Measurements from ENCODE around the gene TBC1D2.

Gene TBC1D2

DNA sequence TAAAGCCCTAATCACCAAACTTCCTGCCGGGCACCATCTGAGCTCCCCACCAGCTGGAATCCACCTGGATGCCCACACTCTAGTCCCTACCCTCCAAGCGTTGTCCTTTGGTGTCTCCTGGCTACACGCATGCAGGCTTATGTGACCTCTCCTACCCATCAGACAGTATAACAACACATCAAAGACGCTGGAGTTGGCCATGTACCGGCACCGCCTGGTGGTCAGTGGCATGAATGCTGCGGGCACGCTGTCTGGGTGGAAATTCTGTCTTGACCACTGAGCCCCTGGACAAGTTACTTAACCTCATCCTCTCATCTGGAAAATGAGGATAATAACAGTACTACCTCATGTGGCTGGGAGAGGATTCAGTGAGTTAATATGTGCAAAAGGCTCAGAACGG lies 39.6 kb downstream of the TBC1D2 start:
- no peak for DNase-seq (ENCODE audit: low read depth)

GRCh38 chr9:98215271-98215670 lies 40.2 kb downstream of the TBC1D2 start:
- no peak for DNase-seq (ENCODE audit: low read depth)

GRCh38 chr9:98214811-98215210 lies 40.6 kb downstream of the TBC1D2 start:
- no peak for DNase-seq (ENCODE audit: low read depth)

GRCh38 chr9:98211260-98211659 lies 44.2 kb downstream of the TBC1D2 start:
- DNase-seq (ENCODE audit: low read depth) = no peak

DNA sequence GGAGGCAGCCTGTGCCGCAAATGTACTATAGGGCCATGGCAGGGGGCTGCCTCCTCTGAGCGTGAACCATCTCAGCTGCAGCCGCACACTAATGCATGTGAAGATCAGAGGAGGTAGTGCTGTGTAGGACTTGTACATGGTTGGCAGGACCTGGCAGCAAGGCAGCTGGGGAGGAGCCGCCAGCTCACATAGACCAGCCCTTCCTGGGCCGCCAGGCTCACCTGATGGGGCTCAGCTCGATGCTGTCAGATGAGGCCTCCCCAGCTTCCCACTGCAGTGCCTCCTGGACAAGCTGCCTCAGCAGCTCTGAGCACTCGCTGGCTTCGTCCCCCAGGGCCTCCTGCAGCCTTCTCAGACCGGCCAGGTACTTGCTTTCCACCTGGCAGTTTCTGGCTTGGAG lies 45.0 kb downstream of the TBC1D2 start:
- no peak for DNase-seq (ENCODE audit: low read depth)

DNA sequence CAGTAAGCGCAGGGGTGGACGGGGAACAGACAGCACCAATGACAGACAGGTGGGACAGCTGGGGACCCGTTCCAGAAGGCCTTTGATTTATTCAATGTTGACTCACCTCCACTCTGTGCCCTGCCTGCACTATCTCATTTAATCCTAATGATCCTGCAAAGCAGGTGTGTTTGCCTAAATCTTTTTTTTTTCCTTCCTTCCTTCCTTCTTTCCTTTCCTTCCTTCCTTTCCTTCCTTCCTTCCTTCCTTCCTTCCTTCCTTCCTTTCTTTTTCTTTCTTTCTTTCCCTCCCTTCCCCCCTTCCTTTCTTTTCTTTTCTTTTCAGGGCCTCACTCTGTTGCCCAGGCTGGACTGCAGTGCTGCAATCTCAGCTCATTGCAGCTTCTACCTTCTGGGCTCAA lies 45.9 kb downstream of the TBC1D2 start:
- no peak for DNase-seq (ENCODE audit: low read depth)

DNA sequence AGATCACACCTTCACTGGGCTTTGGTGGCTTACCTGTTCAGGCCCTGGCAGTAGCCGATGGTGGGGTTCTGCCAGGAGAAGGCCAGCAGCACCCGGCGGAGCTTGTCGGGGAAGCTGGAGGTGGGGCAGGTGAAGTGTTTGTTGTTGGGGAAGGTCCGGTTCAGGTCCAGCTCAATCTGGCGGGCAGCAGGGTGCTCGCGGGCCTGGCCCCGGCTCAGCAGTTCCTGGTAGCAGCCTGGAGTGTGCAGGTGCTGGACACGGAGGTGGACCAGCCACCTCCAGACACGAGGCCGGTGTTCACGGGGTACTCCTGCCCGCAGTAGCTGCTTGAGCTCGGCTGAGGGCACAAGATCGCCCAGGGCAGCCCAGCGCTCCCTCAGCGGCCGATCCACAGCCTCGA lies 46.8 kb downstream of the TBC1D2 start:
- no peak for DNase-seq (ENCODE audit: low read depth)

DNA sequence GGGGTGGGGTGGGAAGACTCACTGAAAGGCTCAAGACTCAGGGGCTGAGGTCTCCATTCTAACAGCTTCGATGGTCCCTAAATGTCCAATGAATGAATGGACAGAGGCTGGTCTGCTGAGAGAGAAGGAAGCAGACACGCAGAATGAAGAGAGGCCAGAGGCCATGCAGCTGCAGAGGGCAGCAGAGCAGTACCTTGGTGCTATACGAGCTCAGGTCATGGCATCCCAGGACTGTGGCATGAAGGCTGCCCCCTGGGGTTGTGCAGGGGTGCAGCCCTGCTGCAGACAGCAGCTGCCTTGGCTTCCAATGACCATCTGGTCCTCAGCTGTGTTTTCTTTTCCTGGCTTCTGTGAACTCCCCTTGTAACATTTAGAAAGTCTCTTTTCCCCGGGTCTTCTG lies 47.8 kb downstream of the TBC1D2 start:
- DNase-seq (ENCODE audit: low read depth) = no peak

GRCh38 chr9:98206754-98207153 lies 48.7 kb downstream of the TBC1D2 start:
- DNase-seq (ENCODE audit: low read depth) = no peak

DNA sequence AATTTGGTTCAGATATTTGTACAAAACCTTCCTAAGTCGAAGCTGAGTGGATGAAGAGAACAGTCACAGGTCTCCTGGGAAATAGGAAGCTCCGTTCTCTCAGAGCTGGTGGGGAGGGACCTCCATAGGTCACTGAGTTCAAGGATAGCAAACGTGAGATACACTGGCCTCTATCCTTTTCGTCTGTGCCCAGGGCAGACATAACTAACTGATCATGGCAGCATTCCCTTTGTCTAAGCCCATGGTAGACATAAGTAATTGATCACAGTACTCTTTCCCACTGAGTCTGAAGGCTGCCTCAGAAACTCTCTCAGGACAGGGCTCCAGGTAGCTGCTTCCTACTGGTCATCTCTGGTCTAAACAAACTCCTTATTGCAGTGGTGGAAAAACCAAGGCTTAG lies 50.8 kb downstream of the TBC1D2 start:
- no peak for DNase-seq (ENCODE audit: low read depth)

GRCh38 chr9:98203153-98203552 lies 52.3 kb downstream of the TBC1D2 start:
- DNase-seq (ENCODE audit: low read depth) = no peak

GRCh38 chr9:98202252-98202651 lies 53.2 kb downstream of the TBC1D2 start:
- no peak for DNase-seq (ENCODE audit: low read depth)

DNA sequence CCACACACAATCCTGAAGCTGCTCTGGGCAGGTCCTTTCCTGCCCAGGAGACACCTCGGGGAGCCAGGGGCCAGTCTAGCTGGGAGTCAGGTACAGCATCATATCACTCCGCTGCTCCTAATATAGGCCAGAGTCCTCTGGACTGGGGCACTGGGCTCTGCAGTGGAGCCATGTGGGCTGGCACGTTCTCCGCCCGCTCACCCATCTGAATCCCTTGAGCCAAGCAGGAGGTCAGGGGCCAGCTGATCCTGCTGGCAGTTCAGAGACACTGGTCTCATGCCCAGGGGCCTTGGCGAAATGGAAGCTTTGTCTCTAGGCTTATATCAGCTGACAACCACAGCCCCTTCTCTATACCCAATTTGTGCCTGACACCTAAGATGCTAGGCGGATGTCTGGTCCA lies 53.7 kb downstream of the TBC1D2 start:
- no peak for DNase-seq (ENCODE audit: low read depth)

DNA sequence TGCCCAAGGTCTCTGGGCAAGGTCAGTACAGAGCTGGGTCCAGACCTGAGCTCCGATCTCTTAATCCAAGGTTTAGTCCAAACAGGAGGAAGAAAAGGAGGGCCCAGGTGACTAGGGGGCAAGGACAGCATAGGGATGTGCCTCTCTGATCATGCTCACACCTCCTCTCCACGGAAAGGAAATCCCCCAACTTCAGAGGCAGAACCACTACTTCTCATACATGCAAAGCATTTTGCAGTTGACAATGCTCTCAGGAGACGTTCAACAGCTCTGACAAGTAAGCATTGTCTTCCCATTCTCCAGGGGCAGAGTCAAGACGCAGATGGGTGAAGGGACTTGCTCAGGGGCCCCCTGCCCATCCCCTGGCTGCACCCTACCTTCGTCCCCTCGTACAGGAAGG lies 54.3 kb downstream of the TBC1D2 start:
- DNase-seq (ENCODE audit: low read depth) = no peak

DNA sequence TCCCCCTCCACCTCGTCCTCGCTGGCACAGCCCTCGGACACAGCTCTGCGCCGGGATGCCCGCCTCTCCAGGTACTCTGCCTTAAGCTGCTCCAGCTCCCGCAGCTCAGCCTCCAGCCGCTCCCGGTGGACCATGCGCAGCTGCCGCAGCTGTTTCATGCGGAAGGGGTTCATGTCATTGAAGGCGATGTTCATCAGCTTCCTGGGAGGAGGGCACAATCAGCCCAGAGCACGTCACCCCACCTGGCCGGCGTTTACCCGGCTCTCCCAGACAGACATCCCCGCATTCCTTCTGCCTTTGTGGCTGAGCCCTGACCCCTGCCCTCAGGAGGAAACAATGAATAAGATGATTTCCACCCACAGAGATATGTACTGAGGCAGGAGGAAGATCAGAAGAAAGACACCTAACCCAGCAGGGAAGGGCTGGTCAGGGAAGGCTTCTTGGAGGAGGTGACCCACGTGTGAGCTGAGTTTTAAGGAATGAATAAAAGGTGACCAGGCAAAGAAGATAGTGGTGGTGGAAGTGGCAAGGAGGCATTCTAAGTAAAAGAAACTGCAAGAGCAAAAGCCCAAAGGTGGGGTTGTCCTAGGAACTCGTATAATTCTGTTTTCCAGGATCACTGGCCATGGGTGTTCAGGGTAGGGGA lies 55.9 kb downstream of the TBC1D2 start:
- DNase-seq (ENCODE audit: low read depth) = no peak

DNA sequence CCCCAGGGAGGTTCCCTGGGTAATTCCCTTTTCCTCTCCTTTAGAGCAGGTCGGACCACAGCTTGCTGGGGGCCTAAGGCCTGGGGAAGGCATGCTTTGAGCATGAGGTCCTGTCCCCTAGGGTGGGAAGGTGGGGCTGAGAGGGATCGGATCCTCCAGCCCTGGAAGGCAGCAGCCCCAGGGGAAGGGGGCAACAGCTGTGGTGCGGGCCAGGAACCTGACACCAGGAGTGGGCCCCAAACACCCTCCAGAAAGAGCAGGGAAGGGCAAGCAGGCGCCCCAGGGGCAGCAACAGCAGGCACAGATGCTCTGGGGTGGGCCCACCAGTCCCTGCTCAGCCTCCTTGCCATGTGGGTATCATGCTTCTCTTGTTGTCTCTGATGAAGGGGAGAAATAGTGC lies 59.8 kb downstream of the TBC1D2 start:
- no peak for DNase-seq (ENCODE audit: low read depth)

DNA sequence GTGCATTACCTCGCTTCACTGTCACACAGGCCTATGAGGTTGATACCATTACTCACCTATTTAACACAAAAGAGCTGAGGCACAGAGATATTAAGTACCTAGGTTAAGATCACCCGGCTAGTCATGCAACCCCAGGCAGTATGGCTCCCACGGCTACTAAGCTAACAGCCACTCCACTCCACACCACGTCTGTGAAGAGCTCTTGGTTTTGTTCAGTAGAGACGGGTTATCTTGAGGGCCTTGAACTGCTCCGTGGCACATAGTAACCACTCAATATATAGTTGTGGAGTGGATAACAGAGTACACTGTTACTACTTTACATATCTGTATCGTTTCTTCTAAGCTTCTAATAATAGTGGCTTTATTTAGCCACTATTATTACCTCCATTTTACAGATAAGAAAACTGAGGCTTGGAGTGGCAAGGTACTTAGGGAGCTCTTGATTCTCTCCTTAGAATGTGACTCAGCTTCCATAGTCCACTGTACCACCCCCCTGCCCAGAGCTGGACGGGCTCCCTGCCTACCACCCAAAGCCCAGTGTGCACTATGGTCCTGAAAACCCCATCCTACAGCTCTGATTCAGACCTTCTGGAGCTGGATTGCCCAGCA lies 62.0 kb downstream of the TBC1D2 start:
- DNase-seq (ENCODE audit: low read depth) = no peak

DNA sequence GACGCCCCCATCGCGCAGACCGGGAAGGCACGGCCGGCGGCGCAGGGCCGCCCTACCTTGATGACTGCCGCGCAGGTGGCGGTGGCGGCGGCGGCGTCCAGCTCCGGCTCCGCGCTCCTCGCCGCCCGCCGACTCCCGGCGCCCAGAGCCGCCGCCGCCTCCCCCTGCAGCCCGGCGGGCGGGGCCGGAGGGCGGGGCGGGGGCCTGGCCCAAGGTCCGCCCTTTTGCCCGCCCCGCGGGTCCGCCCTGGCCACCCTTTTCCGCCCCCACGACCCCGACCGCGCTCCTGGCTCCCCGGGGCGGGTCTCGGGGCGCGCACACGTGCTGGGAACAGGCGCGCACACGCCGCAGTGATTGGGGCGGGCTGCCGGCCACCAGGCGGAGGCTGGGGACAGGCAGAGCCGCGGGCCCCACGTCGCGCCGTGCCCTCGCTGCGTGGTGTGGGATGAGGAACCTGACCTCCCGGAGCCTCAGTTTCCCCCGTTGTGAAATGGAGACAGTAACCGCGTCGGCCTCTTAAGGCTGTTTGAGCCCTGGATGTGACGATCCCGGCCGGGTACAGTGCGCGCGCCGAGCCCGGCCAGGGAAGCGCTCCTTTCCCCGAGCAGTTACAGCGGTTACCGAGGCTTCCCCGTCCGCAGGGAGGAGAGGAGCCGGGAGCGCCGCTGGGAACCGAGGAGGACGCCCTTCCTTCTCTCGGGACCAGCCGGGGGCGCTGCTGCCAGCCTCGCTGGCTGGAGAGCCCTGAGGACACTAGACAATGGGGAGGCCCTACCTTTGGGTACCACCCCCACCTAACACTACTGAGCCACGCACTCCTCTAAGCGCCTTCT lies 62.7 kb downstream of the TBC1D2 start, which contains the start of gene CORO2A:
Gene CORO2A, minus strand, starts transcription at position 135 of the 833 bp plus-strand sequence. CDS start 34,977 bp downstream, outside the sequence.
- DNase-seq (ENCODE audit: low read depth) = peak; percentile 50

DNA sequence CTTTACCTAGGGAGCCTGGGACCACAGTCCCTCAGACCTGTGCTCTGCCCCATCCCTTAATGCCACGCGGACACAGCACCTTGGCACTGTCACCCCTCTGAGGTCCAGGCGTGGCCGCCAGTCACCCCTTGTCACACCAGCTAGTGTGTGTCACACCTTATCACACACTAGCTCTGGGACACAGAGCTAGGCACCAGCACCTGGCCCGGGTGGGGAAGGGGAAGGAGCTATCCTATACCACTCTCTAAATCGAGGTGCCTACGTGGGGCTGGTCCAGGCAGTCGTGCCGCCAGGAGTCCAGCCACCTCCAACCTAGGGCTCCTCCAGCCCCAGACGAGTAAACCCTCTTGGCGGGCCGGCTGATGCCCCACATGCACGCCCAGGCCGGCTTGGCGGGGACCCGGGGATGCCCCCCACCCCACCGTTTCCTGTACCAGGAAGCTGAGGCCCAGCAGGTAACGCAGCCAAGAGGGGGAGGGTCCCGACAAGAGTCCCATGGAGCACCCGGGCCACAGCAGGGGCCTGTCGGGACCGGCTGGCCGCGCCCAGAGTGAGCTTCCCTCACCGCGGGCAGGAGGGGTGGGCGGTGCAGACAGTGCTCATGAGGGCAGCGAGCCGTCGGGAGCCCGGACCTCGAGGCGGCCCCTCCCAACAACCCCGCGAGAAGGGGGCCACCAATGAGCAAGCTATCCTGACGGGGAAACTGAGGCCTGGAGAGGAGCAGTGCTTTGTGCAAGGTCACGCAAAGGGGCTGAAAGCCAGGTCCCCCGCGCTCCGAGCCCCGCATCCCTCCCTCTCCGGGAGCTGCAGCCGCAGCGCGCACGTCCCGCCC lies 63.6 kb downstream of the TBC1D2 start:
- peak; percentile 7 for DNase-seq (ENCODE audit: low read depth)

GRCh38 chr9:98191181-98191608 lies 64.3 kb downstream of the TBC1D2 start:
- no peak for DNase-seq (ENCODE audit: low read depth)

DNA sequence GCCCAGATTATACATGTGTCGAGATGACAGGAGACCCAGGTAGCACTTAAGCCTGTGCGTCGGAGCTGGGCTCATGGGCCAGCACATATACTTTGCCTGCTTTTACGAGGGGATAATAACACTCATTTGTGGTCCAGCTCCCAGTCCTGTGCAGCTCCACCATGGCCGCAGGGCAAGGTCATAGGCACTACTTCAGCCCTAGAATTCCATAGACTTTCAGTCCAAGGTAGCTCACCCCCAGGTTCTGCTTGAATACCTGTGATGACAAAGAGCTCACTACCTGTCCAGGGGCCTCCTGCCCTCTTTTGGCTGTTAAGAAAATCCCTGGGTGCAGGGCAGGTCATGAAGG lies 64.7 kb downstream of the TBC1D2 start:
- no peak for DNase-seq (ENCODE audit: low read depth)

DNA sequence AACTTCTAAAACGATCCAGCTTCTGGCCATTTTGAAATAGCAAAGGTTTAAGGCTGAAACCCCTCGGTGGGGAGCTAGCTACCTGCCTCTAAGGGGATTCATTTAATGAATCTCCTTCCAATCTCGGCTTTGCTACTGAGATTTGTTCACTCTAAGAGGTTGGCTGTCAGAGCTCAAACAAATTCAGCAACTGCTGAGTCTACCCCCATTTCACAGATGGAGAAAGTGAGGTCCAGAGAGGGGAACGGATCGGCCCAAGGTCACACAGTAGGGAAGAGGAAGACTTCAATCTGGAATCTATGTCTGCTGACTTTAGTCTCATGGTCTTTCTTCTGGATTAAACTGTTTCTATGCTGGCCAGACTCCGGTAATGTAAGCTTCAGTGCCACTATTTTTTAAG lies 66.0 kb downstream of the TBC1D2 start:
- DNase-seq (ENCODE audit: low read depth) = no peak
